ENCODE measurements around the gene DVL1. TPM values are rescaled to one million over a fixed set of nuclear protein-coding genes. Genes with fewer than 3 reads are reported as not detected.

DVL1 gene
- total RNA-seq, 1 experiment from 2014 or later: 91.4 TPM

GRCh38 chr1:1298861-1299685, 50.1 kb downstream of the DVL1 start (continued):
- TF ChIP-seq ZNF532 (CRISPR knock-in tag; IDR thresholded peaks at IDR 0.05; ENCODE audit: borderline replicate concordance) (no peak), MXD4 (CRISPR knock-in tag; IDR thresholded peaks at IDR 0.05; ENCODE audit: borderline replicate concordance) (no peak), NR2C2 (CRISPR knock-in tag; IDR thresholded peaks at IDR 0.05) (no peak), GABPB1 (CRISPR knock-in tag; IDR thresholded peaks at IDR 0.05) (no peak), STAT6 (CRISPR knock-in tag; conservative IDR thresholded peaks at IDR 0.05; ENCODE audit: low read depth) (no peak), ZSCAN18 (CRISPR knock-in tag; IDR thresholded peaks at IDR 0.05) (no peak), NR1H2 (CRISPR knock-in tag; IDR thresholded peaks at IDR 0.05) (no peak), GTF2I (CRISPR knock-in tag; conservative IDR thresholded peaks at IDR 0.05) (no peak), ESRRA (CRISPR knock-in tag; IDR thresholded peaks at IDR 0.05; ENCODE audit: borderline replicate concordance) (peak; percentile 77; the same call in 1 of the 2 replicates), NFE2L1 (CRISPR knock-in tag; IDR thresholded peaks at IDR 0.05) (no peak), TP53 (CRISPR knock-in tag; IDR thresholded peaks at IDR 0.05) (no peak), AFF4 (CRISPR knock-in tag; IDR thresholded peaks at IDR 0.05; ENCODE audit: borderline replicate concordance) (no peak), ATF3 (CRISPR knock-in tag; conservative IDR thresholded peaks at IDR 0.05) (no peak), ZNF317 (CRISPR knock-in tag; IDR thresholded peaks at IDR 0.05; ENCODE audit: borderline replicate concordance, low read depth) (no peak), RORB (CRISPR knock-in tag; IDR thresholded peaks at IDR 0.05) (no peak), CDX4 (CRISPR knock-in tag; IDR thresholded peaks at IDR 0.05; ENCODE audit: borderline replicate concordance) (no peak), CTCF (IDR thresholded peaks at IDR 0.05) (no peak), HMGA2 (CRISPR knock-in tag; IDR thresholded peaks at IDR 0.05) (no peak), GRHL2 (CRISPR knock-in tag; IDR thresholded peaks at IDR 0.05; ENCODE audit: insufficient replicate concordance, severe bottlenecking) (no peak), ZNF263 (CRISPR knock-in tag; IDR thresholded peaks at IDR 0.05; ENCODE audit: low read depth) (no peak)

Measured in WTC11 (cell line).